K562 (cell line): ENCODE data around the gene PRF1. TPM values are rescaled to one million over a fixed set of nuclear protein-coding genes. Genes with fewer than 3 reads are reported as not detected.

Experiments
- ATAC-seq: fragments of 200-7000 bp; cut with Tn5 transposase; 3 replicates; pipeline ENCODE4 v1.9.1; 2020; ENCODE audit warnings: moderate library complexity
- BruUV-seq: library from RNA; stranded (reverse); fragments of 400-500 nt; replicated peaks from 2 replicates; lab custom pipeline; 2021; lab: Mats Ljungman, UMichigan
- CTCF ChIA-PET: fragments of 300-600 bp; formaldehyde crosslinking; extraction: SDS; loops from one replicate; lab custom pipeline; 2021; ENCODE audit warnings: low intra/inter-chr PET ratio; lab: Yijun Ruan, JAX
- POLR2A ChIA-PET: fragments of 300-600, 350-650 bp; sonication (Branson Sonifier 250); formaldehyde crosslinking; extraction: SDS; loops from one replicate; lab custom pipeline; 2021; ENCODE audit warnings: antibody characterized with exemption, inconsistent platforms; lab: Yijun Ruan, JAX
- DNase-seq, 4 experiments: peaks; one replicate each; pipeline versions ENCODE4 v3.0.0 to v3.0.0-alpha.2; 2011 to 2018; ENCODE audit warnings: low spot score in 3 of 4, mixed read lengths in 3 of 4; ENCODE audit errors: extremely low read depth in 1 of 4
- FAIRE-seq: peaks from 2 replicates; lab custom pipeline; 2011; peaks lifted over from hg19 to GRCh38; lab: Jason Lieb, UNC
- H2AFZ ChIP-seq: 2 replicates; pipeline ENCODE4 v1.6.0; 2011; ENCODE audit warnings: low read depth, low read length, control low read depth, inconsistent platforms
- H3K27ac ChIP-seq: fragments of 200-600 bp; 3 replicates; pipeline ENCODE4 v1.8.0; 2011; ENCODE audit warnings: low read depth, mild to moderate bottlenecking, control low read depth, inconsistent platforms, low read length, moderate library complexity, mixed read lengths; ENCODE audit errors: extremely low read depth
- H3K27me3 ChIP-seq, 2 experiments: fragments of 300-600 bp in 1 of 2; 2 replicates in 1 of 2; 3 replicates in 1 of 2; pipeline versions ENCODE4 v1.6.0 to v1.8.0; 2011; ENCODE audit warnings: inconsistent platforms in 2 of 2, low read length in 2 of 2, mild to moderate bottlenecking in 1 of 2, mixed read lengths in 1 of 2, moderate library complexity in 1 of 2; ENCODE audit not compliant: control insufficient read depth in 2 of 2, insufficient read depth in 2 of 2
- H3K36me3 ChIP-seq: fragments of 300-600 bp; 3 replicates; pipeline ENCODE4 v1.8.0; 2011; ENCODE audit warnings: mild to moderate bottlenecking, low read length, inconsistent platforms; ENCODE audit not compliant: control insufficient read depth, insufficient read depth
- H3K4me1 ChIP-seq, 2 experiments: fragments of 200-600 bp in 1 of 2; replicated peaks in 1 of 2; 2 replicates in 1 of 2; 3 replicates in 1 of 2; pipeline versions ENCODE4 v1.5.1 to v1.8.0; 2011; ENCODE audit warnings: inconsistent platforms in 2 of 2, low read length in 2 of 2, mild to moderate bottlenecking in 1 of 2, mixed read lengths in 1 of 2, moderate library complexity in 1 of 2; ENCODE audit not compliant: control insufficient read depth in 2 of 2, insufficient read depth in 2 of 2
- H3K4me2 ChIP-seq: 2 replicates; pipeline ENCODE4 v1.6.1; 2011; ENCODE audit warnings: low read length, control low read depth, inconsistent platforms, mixed read lengths; ENCODE audit not compliant: insufficient read depth
- H3K4me3 ChIP-seq: fragments of 200-600 bp; sonication (generic), shearing (Covaris generic); 2 replicates; pipeline ENCODE4 v1.5.1; 2016; ENCODE audit warnings: control low read depth, inconsistent platforms
- H3K79me2 ChIP-seq: fragments of 200-600 bp; 3 replicates; pipeline ENCODE4 v1.8.0; 2011; ENCODE audit warnings: low read length, inconsistent platforms; ENCODE audit not compliant: control insufficient read depth, insufficient read depth
- H3K9ac ChIP-seq, 2 experiments: 2 replicates each; pipeline versions ENCODE4 v1.6.0 to v1.6.1; 2011; ENCODE audit warnings: low read depth in 2 of 2, low read length in 2 of 2, control low read depth in 1 of 2, inconsistent platforms in 1 of 2, mild to moderate bottlenecking in 1 of 2, mixed read lengths in 1 of 2; ENCODE audit not compliant: insufficient read depth in 1 of 2
- H3K9me1 ChIP-seq: one replicate; pipeline ENCODE4 v1.6.0; 2011; ENCODE audit warnings: inconsistent platforms, mild to moderate bottlenecking, low read length, moderate library complexity; ENCODE audit not compliant: control insufficient read depth, insufficient read depth
- H3K9me3 ChIP-seq: replicated peaks from 2 replicates; pipeline ENCODE4 v1.5.1; 2011; ENCODE audit warnings: low read depth, low read length, inconsistent platforms; ENCODE audit not compliant: control insufficient read depth, insufficient read depth
- H4K20me1 ChIP-seq: replicated peaks from 2 replicates; pipeline ENCODE4 v1.6.1; 2011; ENCODE audit warnings: low read length, inconsistent platforms, mixed read lengths; ENCODE audit not compliant: control insufficient read depth, insufficient read depth
- CHD2 ChIP-seq: IDR thresholded peaks from 2 replicates; pipeline ENCODE4 v1.6.1; 2011; ENCODE audit warnings: low read depth, low read length
- DDX20 ChIP-seq: fragments of 450-650 bp; IDR thresholded peaks from 2 replicates; pipeline ENCODE4 v1.6.1; 2016; ENCODE audit warnings: missing genetic modification characterization, low read depth, mild to moderate bottlenecking, missing compliant biosample characterization, moderate library complexity
- FUS ChIP-seq: fragments of 200-400 bp; formaldehyde crosslinking; optimal IDR thresholded peaks from 2 replicates; pipeline ENCODE3; 2017; ENCODE audit warnings: low read depth, low read length
- HDAC2 ChIP-seq: fragments of 450-650 bp; IDR thresholded peaks from 2 replicates; pipeline ENCODE4 v1.6.1; 2016; ENCODE audit warnings: mild to moderate bottlenecking
- HNRNPK ChIP-seq: fragments of 200-400 bp; formaldehyde crosslinking; IDR thresholded peaks from one replicate; pipeline ENCODE4 v1.6.1; 2018; ENCODE audit warnings: mild to moderate bottlenecking, low read depth, low read length; ENCODE audit not compliant: poor library complexity, severe bottlenecking
- KLF16 ChIP-seq: IDR thresholded peaks from 2 replicates; pipeline ENCODE4 v1.6.1; 2016; ENCODE audit warnings: antibody characterized with exemption
- MCM7 ChIP-seq, 2 experiments: fragments of 450-650 bp; IDR thresholded peaks; 2 replicates each; pipeline ENCODE4 v1.6.1; 2016 to 2018
- MXI1 ChIP-seq: IDR thresholded peaks from 2 replicates; pipeline ENCODE4 v1.6.1; 2011; ENCODE audit warnings: low read depth, mild to moderate bottlenecking, improper control_type of control experiment, low read length
- SIN3B ChIP-seq: fragments of 450-650 bp; IDR thresholded peaks from 2 replicates; pipeline ENCODE4 v1.6.1; 2017; ENCODE audit warnings: low read depth, mild to moderate bottlenecking, moderate library complexity
- ZBTB43 ChIP-seq: sonication (generic); formaldehyde crosslinking; IDR thresholded peaks from 2 replicates; pipeline ENCODE4 v1.8.0; 2023; ENCODE audit warnings: mild to moderate bottlenecking, missing genetic modification reagents
- ZMIZ1 ChIP-seq, 2 experiments: fragments of 150-350 bp in 1 of 2; IDR thresholded peaks; 2 replicates each; pipeline ENCODE4 v1.6.1; 2012 to 2016; ENCODE audit warnings: low read depth in 2 of 2, low read length in 2 of 2, mild to moderate bottlenecking in 1 of 2, moderate library complexity in 1 of 2
- ZNF766 ChIP-seq: fragments of 200-800 bp; sonication (Bioruptor generic); conservative IDR thresholded peaks from 2 replicates; pipeline ENCODE4 v1.6.1; 2016; ENCODE audit warnings: missing genetic modification characterization, missing compliant biosample characterization
- WGBS: fragments of 100-300 bp; shearing (Covaris generic); methylation state at CpG from one replicate; pipeline ENCODE4 v1.1.6; 2016; ENCODE audit warnings: low coverage, mixed read lengths; ENCODE audit not compliant: insufficient coverage; ENCODE audit errors: missing lambda C conversion rate; 5-methylcytosine and 5-hydroxymethylcytosine counted together
- in situ Hi-C: fragments of 300-500 bp; cut with MboI; formaldehyde crosslinking; loops from 4 replicates; pipeline ENCODE4 v1.15.0; 2018; ENCODE audit warnings: inconsistent platforms, mixed read lengths
- intact Hi-C: fragments of 100-400 bp; cut with micrococcal nuclease; formaldehyde crosslinking; loops from 2 replicates; pipeline ENCODE4 v1.14.2; 2022
- polyA plus RNA-seq, 8 experiments: library from polyadenylated mRNA; depleted of rRNA in 4 of 8; stranded (reverse) in 5 of 8; unstranded in 3 of 8; fragments of >200 nt; fragmentation: Nextera tagmentation in 2 of 8; fragmentation: Illumina TruSeq in 1 of 8; extraction: Ambion mirVana in 2 of 8; extraction: Trizol in 1 of 8; gene quantifications; 2 replicates each; pipeline versions ENCODE4 v1.2.1 to v1.2.3, GENCODE V29; 2011 to 2014; ENCODE audit warnings: inconsistent platforms in 1 of 8, missing spikeins in 1 of 8
- total RNA-seq, 7 experiments: library from RNA; depleted of rRNA in 6 of 7; stranded (reverse); fragments of >200 nt in 6 of 7; fragmentation: Illumina TruSeq in 2 of 7; extraction: Trizol in 2 of 7; gene quantifications; 2 replicates each; pipeline versions ENCODE4 v1.2.1 to v1.2.3, GENCODE V29; 2011 to 2021; ENCODE audit warnings: low replicate concordance in 1 of 7
- TF ChIP-seq, protein P1 (sequence below): fragments of 450-650 bp; formaldehyde crosslinking; IDR thresholded peaks from 2 replicates; pipeline ENCODE4 v1.4.0; 2020; ENCODE audit warnings: mild to moderate bottlenecking

Gene PRF1
- total and polyA plus RNA-seq, 9 of the 15 experiments (the other 6 are each of a cell fraction or from before 2014, with no cell fraction given), result 3.8 to 8.6 (median 6.3) TPM

GRCh38 chr10:70590655-70591416 lies 11.7 kb downstream of the PRF1 start (continued):
- no peak for TF ChIP-seq FUS
- TF ChIP-seq SIN3B, result no peak
- no peak for TF ChIP-seq KLF16
- TF ChIP-seq DDX20, result peak; percentile 98
- TF ChIP-seq CHD2, result no peak

- H3K4me1 ChIP-seq, result peaks cover 37 to 42% of the 10 kb centered on the region in 2 experiments
- BruUV-seq, result no TSS peak
- H2AFZ ChIP-seq, result peak overlapping the region; percentile 74
- H4K20me1 ChIP-seq, result no peaks in the 10 kb centered on the region
- H3K4me2 ChIP-seq, result 0 out of 2 replicates have a peak overlapping the region, but pooled peaks have one; percentile 5
- H3K36me3 ChIP-seq, result no peaks in the 10 kb centered on the region
- intact Hi-C loops (no loop called here), in situ Hi-C loops (no loop called here)
- FAIRE-seq (peak; percentile 40), ATAC-seq (peak; percentile 29), DNase-seq (peak in 1 of 4 experiments; percentile 52)
- peak overlapping the region; percentile 58; the same call in 2 of the 3 replicates for H3K27ac ChIP-seq
- WGBS, result 26% methylated on average over 5 of the region's 5 CpGs
- no peaks in the 10 kb centered on the region for H3K9me1 ChIP-seq
- H3K9me3 ChIP-seq, result no peaks in the 10 kb centered on the region
- H3K4me3 ChIP-seq, result no peak overlapping the region
- CTCF ChIA-PET, result interaction anchor here (0.6 kb wide), 1 partner anchor 168 kb away, joined by 3 read pairs; no protein-coding TSS in a partner anchor
- no peak overlapping the region; a peak in 1 of 4 replicates for H3K9ac ChIP-seq
- POLR2A ChIA-PET, result interaction anchor here (0.6 to 2.2 kb wide), 5 partner anchors 10 to 79 kb away, joined by 3 to 7 read pairs (median 5); no protein-coding TSS in a partner anchor
- no peaks in the 10 kb centered on the region for H3K27me3 ChIP-seq
- H3K79me2 ChIP-seq, result no peaks in the 10 kb centered on the region
- TF ChIP-seq, protein P1, sequence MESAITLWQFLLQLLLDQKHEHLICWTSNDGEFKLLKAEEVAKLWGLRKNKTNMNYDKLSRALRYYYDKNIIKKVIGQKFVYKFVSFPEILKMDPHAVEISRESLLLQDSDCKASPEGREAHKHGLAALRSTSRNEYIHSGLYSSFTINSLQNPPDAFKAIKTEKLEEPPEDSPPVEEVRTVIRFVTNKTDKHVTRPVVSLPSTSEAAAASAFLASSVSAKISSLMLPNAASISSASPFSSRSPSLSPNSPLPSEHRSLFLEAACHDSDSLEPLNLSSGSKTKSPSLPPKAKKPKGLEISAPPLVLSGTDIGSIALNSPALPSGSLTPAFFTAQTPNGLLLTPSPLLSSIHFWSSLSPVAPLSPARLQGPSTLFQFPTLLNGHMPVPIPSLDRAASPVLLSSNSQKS (CRISPR knock-in tag), result no peak
- TF ChIP-seq ZMIZ1 (IDR thresholded peaks at IDR 0.05; ENCODE audit: low read depth in 2 of 2, low read length in 2 of 2), result no peak
- TF ChIP-seq HDAC2, result no peak
- TF ChIP-seq ZBTB43 (CRISPR knock-in tag), result no peak
- no peak for TF ChIP-seq MXI1
- no peak for TF ChIP-seq MCM7 (IDR thresholded peaks at IDR 0.05)
- peak; percentile 65; the same call in 1 of the 2 replicates for TF ChIP-seq ZNF766 (CRISPR knock-in tag)
- TF ChIP-seq HNRNPK, result no peak
Observed at GRCh38 chr10:70589762-70590654, 12.5 kb downstream of the PRF1 start.
